SK-N-SH (cell line): ENCODE data around the gene TSSK1B.

Experiments
- GABPA ChIP-seq: IDR thresholded peaks from 2 replicates; pipeline ENCODE4 v1.4.0; 2012; ENCODE audit warnings: low read depth, mild to moderate bottlenecking
- POLR2AphosphoS5 ChIP-seq: IDR thresholded peaks from 2 replicates; pipeline ENCODE4 v1.6.1; 2012; ENCODE audit warnings: low read depth, low read length
- SMC3 ChIP-seq: IDR thresholded peaks from 2 replicates; pipeline ENCODE4 v1.6.1; 2012; ENCODE audit warnings: low read depth, low read length, improper control_type of control experiment
- USF2 ChIP-seq: fragments of 150-350 bp; IDR thresholded peaks from 2 replicates; pipeline ENCODE4 v1.6.1; 2017; ENCODE audit warnings: antibody characterized with exemption, low read length, low read depth, borderline replicate concordance
- TF ChIP-seq, protein P1 (sequence below): fragments of 200-600 bp; sonication (generic); IDR thresholded peaks from 2 replicates; pipeline ENCODE4 v1.6.1; 2017; ENCODE audit warnings: antibody characterized with exemption, mild to moderate bottlenecking, moderate library complexity

DNA sequence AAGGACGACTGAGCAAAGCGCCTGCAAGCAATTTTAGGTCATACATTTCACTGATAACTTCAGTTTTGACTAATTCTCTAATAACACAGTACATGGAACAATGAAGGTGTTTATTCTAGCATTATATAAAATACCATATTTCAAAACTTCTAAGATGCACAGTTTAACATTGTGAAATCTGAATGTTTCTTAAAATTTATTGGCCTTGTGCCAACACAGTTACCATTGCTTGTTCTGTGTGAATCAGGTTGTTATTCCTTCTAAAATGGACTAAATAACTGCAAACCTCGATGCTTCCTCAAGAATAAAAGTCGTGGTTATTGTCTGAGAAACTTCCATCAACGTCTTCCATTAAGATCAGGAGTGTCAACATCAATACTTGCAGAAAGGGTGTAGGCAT is 45.5 kb upstream of the TSSK1B start:
- no peak for TF ChIP-seq GABPA
- no peak for TF ChIP-seq POLR2AphosphoS5
- no peak for TF ChIP-seq SMC3
- TF ChIP-seq USF2: no peak
- TF ChIP-seq, protein P1, sequence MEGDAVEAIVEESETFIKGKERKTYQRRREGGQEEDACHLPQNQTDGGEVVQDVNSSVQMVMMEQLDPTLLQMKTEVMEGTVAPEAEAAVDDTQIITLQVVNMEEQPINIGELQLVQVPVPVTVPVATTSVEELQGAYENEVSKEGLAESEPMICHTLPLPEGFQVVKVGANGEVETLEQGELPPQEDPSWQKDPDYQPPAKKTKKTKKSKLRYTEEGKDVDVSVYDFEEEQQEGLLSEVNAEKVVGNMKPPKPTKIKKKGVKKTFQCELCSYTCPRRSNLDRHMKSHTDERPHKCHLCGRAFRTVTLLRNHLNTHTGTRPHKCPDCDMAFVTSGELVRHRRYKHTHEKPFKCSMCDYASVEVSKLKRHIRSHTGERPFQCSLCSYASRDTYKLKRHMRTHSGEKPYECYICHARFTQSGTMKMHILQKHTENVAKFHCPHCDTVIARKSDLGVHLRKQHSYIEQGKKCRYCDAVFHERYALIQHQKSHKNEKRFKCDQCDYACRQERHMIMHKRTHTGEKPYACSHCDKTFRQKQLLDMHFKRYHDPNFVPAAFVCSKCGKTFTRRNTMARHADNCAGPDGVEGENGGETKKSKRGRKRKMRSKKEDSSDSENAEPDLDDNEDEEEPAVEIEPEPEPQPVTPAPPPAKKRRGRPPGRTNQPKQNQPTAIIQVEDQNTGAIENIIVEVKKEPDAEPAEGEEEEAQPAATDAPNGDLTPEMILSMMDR: no peak
